Measurements from ENCODE around the gene MUSK.
"Not testable (repeated sequence)": the region's sequence is repeated elsewhere in the genome, so short reads cannot be mapped to it uniquely, and the experiment has no call there.

The MUSK gene

DNA sequence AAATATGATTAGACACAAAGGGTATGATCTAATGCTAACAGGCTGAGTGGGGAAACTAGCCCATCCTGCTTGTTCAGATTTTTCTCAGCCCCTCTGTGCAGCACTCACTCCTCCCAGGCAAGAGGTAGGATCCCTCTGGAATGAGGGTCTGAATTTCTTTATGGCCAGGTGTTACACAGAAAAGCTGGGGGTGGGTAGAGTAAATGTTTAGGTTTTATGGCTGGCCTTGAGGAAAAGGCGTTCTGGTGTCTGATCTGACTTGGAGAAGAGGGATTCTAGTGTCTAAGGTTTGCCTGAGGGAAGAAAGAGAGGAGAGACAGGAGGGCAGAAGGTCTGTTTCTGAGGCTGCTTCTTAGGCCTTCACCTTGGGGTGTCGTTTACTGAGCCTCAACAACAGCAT is 97.3 kb downstream of the MUSK start:
- no peak for DNase-seq

DNA sequence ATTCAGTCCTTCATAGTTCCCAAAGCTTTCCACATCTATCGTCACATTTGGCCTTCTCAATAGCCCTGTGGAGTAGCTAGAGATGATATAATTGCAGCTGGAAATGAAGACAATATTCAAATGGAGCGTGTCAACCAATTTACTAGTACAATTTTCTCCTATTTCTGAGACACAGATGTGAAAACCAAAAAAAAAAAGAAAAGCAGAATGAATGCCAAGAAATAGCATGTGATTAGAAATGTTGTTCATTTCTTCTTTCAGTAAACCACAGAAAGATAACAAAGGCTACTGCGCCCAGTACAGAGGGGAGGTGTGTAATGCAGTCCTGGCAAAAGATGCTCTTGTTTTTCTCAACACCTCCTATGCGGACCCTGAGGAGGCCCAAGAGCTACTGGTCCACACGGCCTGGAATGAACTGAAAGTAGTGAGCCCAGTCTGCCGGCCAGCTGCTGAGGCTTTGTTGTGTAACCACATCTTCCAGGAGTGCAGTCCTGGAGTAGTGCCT is 99.0 kb downstream of the MUSK start:
- no peak for DNase-seq

DNA sequence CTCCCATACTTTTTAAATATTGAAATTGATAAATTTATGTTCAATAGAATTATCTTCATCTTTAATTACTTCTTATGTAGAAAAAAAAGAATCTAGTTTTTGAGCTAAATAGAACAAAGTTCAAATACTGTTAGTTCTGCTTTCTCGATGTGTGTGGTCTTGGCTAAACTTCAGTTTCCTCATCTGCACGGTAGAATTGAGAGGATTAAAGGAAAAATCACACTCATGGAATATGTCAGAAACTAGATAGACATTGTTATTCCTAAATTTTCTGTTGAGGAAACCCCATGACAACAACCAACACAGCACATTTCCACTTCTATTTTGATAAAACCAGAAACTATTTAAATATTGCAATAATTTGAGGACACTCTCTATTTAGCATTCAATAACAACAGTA is 100.3 kb downstream of the MUSK start:
- DNase-seq = no peak

DNA sequence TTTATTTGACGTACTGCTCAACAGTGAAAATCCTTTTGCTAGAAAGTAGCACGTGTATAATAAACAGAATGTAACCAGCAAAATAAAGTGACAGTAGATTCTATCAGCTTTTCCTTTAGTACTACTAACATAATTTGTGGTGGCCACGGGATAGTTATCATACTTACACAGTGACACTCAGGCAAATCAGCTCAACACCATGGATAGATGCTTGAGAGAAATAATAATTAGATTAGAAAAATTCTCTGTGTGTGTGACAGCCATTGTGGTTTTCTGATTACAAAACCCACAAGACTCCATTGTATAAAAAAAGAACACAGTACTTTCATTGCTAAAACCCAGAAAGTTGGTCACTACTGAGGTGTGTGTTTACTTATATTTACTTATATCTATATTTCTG is 101.1 kb downstream of the MUSK start:
- no peak for DNase-seq

DNA sequence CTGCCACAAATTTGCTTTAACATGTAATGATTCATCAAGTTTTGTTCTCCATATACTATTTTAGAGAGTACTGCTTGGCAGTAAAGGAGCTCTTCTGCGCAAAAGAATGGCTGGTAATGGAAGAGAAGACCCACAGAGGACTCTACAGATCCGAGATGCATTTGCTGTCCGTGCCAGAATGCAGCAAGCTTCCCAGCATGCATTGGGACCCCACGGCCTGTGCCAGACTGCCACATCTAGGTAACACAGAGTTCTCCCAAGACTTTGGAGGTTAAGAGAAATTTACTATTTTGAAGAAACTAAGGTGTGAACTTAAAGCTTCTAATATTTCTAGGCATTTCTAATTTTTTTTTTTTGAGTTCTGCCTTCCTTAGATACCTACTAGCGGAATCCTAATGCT is 107.1 kb downstream of the MUSK start:
- no peak for DNase-seq

DNA sequence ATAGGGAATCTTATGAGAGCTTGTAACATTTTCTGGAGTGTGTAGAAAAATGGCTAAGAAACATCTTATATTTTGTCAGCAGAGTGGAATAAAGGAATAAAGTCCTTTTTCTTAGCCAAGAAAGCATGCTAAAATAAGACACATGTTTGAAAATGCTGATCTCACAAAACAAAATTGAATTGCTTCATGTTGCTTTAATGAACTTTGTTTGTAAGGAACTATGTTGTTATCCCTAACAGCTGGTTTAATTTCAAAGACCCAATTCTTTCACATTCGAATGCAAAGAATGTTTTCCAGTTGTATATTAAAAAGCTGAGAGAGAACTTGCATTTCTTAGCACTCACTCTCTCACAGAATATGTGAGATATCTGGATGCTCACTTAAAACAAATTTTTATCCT is 107.6 kb downstream of the MUSK start:
- DNase-seq = no peak

DNA sequence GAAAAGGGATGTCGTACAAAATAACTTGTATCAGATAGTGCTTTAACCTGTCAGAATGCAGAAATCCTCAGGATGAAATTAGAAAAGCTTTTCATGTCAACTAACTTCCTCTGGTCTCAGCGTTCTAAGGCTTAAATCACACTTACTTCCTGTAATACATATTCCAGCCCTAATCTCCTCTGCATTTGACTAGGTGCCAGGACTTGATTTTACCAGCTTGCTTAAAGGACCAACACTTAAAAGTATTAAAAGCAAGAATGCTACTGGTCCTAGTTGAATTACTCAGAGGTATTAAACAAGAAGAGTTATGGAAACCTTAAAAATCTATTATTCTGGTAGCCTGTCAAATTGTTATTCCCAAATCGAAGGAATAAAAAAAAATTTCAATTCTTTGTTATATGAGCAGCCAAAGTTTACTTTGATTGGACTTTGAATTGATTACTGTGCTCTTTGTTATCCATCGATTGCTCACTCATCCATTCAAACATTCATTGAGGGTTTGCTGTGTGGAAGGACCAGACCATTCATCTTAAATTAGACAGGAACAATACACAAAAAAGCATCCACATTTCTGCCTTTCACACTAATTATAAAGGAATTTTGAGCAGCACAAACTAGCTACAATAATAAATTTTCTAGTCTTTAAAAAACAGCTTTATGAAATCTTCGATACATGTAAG is 108.7 kb downstream of the MUSK start:
- DNase-seq = no peak

DNA sequence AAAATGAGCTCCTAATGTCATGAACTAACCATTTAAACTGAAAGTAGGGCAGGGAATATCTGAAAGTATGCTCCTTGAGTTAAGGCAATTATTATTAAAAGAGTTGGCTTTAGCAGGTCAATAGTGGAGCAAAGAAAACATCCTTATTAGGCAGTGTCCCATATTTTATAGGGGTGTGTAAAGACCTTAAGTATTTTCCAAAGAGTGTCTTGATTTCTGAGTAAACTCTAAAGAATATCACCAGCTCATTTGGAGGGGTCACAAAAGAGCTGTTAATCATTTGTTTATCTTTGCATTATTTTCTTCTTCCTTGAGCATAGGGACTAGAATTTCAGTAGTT is 109.3 kb downstream of the MUSK start:
- no peak for DNase-seq

DNA sequence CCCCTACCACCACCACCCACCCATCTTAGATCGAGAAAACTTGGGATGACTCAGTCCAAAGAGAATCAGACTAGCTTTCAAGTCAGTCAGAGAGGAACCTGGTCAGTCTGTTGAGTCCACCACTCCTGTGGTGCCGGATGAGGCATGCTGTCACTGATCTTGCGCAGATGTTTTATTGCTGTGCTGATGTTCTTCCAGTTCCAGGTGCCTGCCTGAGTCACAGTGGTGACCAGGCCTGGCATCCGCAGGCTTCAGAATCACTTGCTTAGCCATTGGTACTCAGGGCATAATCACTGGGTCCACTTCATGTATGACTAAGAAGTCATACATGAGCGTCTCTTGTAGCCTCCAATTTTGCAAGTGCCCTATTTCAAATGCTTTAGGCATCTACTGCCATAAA is 114.1 kb downstream of the MUSK start:
- no peak for DNase-seq

DNA sequence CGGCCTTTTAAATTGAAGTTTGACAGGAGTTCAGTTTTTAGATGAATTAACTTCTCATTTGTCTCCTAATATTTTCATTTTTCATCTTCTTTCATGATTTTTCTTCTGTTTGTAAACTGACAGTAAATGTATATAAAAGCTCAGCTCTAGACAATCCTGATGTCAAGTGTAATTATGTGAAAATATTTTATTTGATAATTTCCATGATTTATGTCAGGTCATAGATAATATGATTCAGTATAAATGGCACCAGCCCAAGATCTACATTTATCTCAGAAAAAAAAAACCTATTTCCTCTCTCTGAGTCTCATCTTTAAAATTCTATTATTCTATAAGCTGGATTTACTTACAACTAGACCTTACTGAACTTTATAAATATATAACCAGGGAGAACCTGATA is 115.7 kb downstream of the MUSK start:
- DNase-seq = no peak

DNA sequence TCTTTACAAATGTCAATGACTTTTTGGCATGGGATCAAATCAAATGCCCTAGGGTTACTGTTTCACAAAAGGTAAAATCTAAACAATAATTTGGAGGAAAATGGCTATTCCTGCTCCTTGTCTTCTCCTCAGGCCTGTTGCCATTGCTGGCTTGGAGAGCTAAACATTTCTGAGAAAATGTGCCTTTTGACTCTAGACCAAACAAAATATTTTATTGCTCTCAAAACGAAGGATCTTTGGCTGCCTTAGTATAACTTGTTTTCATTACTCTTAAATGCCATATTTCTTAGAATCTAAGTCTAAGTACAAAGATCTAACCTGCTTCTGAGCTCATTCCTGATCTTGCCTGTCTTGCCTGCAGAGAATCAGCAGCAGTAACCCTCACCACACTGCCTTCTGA is 116.6 kb downstream of the MUSK start:
- no peak for DNase-seq

DNA sequence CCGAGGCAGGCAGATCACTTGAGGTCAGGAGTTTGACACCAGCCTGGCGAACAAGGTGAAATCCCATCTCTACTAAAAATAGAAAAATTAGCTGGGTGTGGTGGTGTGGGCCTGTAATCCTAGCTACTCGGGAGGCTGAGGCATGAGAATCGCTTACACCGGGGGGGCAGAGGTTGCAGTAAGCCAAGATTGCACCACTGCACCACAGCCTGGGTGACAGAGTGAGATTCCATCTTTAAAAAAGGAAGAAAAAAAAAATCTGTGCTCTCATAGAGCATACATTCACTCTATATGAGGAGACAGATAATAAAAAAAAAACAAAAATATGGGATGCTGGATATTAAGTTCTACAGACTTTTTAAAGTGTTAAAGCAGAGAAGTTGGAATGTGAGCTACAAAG is 119.8 kb downstream of the MUSK start:
- DNase-seq = not testable (repeated sequence)

DNA sequence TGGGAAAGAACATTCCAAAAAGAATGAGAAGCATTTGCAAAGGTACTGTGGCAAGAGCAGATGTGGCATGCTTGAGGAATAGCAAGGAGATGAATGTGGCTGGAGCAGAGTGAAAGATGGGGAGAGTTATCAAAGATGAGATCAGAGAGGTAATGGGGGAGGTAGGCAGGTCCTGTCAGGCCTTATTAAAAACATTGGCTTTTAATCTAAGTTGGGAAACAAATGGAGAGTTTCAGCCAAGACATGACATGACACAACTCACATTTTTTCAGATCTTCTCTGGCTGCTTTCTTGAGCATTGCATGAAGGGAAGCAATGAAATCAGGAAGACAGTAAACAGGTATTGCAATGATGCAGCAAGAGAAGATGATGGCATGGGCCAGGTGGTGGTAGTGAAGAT is 120.3 kb downstream of the MUSK start:
- no peak for DNase-seq

DNA sequence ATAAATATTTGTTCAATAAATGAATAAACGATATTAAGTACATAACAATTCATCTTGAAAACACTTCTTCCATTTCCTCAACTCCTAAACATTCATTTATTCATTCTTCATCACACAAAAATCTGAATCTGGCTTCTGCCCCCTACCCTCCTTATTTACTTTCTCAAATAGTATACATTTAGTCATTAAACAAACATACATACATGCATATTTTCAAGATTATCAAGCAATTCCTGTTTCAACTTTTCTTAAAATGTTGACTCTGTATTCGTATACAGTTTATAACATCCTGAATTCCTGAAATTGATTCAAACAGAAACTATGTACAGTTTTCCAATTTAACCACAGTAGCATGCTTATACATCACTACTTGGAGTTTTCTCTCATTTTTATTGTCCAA is 129.0 kb downstream of the MUSK start:
- DNase-seq = no peak

DNA sequence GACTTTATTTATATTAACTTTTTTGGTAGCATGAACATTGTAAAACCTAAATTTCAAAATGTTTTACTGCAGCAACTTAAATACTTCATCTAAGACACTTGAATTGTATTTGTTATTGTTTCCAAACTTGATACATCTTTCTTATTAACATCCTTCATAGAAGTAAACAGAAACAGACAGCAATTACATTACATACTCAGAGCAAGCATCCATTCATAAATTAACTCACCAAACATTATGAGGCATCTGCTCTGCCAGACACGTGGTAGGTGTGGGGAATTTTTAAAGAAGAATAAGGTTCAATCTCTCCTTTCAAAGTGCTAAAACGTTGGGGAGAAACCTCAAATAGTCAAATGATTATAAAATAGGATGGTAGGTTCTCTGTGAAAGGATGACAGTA is 130.8 kb downstream of the MUSK start:
- no peak for DNase-seq

DNA sequence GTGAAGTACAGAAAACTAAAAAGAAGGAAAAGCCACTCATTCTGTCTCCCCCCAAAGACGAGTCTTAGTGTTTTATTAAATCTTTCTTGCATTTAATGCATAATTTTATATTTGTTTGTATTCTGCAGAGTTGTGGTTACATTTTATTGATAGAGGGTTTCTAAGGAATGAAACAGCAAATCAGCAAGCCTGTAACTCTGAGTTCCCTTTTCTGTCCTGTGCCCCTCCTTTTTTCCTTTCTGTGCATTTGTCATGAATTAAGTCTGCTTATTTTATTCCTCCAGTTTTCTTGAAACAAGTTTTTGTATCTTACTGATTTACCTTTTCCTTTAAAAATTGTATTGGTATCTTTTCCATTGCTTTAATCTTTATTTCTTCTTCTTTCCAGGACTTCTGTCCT is 132.8 kb downstream of the MUSK start:
- no peak for DNase-seq

DNA sequence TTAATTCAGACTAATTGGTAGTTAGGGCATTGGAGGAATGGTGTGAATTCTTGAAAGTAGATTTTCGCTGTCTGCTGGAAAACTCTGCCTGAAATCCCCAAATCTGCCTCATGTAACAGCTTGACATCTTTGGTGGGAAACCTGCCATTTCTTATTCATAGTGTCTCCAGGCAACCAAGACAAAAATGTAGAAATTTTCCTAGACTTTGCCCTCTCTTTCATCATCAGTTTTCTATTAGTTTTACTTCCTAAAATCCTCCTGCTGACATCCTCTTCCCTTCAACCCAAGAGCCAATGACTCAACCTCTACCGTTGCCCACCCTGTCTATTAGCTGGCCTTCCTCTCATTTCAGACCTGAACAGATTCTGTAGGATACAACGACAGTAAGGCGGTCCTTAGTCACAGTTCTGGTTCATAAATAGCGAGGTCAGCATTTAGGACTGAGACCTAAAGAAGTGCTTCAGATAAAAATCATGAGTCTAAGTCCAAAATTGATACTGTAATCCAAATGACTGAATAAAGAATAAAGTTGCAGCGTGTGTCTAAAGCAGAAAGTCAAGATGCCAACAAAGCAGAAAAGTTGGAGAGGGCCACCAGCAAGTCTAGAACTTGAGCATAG is 133.9 kb downstream of the MUSK start:
- no peak for DNase-seq

DNA sequence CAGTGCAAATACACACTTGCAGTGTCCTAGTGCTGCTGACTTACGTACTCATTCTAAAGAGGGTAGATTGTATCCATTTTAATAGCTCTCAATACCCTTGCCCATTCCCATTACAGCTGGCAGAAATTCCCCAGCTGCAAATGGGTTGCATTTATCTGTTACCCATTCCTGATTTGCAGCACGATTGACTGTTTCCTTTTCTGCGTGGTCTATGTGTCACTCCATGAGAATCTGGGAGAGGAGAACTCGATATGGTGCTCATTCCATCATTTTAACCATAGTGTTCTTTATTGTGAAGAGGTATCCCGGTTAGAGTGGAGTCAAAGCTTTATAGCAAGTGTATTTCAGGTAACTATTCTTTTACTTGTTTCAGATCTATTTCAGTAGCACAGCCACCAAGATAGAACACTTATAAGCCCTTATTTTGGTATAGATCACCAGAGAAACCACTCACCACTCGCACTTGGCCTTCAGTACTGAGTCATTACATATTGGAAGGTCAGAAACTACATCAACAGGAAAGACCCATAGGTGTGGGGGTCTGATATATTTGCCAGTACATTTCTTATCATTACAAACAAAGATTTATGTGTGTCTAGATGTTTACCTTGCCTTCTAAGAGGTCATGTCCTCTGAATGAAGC is 139.5 kb downstream of the MUSK start:
- DNase-seq = no peak

DNA sequence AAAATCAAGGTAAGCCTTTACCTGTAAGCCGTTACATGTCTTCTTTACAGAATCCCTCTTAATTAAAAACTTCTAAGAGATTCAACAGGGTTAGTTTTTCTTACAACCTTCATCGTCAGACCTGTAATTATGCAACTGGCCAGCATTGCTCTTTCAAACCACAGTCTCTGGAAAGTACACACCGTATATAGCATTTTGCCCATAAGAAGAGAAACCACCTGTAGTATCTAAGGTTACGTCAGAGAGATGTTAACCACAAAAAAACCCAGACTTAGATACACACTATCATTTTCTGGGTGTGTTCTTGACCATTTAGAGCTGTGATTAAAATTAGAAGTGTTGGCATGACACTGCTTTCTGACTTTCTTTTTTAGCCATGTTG is 140.0 kb downstream of the MUSK start:
- DNase-seq = no peak

DNA sequence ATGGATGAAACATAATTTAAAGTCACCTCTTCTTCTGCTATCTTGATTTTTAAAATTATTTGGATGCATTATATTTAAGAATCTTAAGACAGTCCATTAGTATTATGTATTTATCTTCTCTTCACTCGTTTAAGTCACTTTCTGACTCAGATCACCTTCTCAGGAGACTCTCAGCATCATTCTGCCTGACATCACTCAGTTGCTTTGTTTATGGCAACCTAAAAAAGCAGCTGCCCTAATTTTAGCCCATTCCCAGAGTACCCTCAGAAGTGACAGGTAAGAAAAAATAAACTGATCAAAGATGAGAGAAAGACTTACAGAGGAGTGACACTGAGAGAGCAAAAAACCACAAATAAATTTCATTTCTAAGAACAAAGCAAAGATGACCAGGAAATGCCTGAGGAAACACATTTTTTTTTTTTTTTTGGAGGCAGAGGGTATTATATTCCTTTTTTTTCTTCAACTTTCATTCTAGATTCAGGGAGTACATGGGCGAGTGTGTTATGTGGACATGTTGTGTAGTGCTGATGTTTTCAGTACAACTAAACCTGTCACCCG is 140.5 kb downstream of the MUSK start:
- no peak for DNase-seq

DNA sequence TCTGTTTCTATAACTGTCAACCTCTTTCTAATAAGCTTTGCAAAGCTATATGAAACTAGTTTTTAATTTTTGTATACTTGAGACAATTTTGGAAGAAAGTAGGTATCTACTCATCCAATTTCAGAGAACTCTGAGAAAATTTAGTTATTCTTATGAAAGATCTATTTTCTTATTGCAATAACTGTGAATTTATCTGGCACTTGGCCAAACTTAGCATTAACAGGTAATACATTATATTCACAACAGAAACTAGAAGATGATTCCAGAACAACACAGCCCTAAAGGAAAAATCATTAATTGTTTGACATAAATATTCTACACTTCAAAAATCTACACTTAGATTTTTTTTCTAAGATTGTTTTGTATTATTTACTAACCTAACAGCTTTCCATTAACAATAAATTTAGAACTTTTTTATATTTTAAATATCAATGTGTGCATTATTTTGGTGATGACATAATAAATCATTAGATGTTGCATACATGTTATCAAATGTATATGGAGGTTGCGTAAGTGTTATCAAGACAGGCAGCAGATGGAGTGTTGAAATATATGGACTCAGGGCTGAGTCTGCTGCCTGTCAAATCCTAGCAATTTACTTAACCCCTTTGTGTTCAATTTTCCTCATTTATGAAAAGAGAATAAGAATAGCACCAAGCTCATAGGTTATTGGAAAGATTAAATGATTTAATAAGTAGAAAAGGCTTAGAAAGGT is 141.8 kb downstream of the MUSK start:
- no peak for DNase-seq

DNA sequence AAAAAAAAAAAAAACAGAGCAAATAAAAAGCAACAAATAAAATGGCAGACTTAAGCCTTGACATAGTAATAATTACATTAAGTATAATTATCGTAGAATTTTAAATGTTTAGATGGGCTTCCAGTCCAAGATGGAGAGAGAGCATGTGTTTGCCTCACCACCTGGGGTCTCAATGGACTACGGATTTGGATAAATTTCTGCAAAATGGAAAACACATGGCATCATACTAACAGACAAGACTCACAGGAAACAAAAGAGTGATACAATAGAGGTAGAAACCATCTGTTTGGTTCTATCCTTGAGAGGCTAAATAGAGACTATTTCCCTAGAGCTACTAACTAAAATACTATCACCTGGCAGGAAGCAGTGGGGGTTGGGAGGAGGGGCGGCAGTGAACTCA is 144.3 kb downstream of the MUSK start:
- no peak for DNase-seq

DNA sequence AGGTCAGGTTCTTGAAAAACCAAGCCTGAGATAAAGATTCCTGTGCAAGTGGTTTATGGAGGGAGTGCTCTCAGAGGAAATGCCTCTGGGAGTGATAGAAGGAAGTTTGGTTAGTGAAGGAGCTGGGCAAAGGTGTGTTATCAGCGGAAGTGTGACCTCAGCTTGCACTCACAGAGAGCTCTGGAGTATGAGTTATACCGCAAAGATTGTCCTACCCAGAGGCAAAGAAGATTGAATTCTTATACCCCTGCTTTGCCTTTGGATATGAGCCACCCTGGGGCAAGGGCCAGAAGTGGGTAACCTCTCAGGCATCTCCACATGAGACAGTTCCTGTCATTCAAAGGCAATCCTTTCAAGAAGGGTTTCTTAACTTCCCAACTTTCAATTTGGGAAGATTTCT is 145.6 kb downstream of the MUSK start:
- no peak for DNase-seq

DNA sequence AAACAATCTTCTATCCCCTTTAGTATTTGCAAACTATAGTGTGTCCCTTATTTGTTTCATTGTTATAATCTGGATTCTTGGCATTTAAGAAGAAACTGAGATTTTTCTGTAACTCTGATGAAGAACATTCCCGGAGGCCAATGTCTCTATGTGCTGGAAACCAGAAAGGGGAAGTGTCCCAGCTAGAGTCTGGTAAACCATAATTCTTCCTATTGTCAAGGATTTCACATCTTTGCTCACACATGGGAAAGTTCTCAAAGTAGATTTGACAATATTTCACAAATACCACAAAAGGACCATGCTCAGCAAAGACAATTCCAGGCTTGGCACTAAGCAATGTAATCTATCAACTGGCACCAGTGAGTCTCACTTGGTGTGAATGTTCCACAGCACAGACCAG is 146.8 kb downstream of the MUSK start:
- no peak for DNase-seq

Measured in activated naive CD4-positive, alpha-beta T cell (primary cell).